ENCODE results near the gene GBF1. TPM values are rescaled to one million over a fixed set of nuclear protein-coding genes. Genes with fewer than 3 reads are reported as not detected.

Gene GBF1
- polyA plus RNA-seq, 3 donors, result 4.2 to 17.4 (median 11.9) TPM

DNA sequence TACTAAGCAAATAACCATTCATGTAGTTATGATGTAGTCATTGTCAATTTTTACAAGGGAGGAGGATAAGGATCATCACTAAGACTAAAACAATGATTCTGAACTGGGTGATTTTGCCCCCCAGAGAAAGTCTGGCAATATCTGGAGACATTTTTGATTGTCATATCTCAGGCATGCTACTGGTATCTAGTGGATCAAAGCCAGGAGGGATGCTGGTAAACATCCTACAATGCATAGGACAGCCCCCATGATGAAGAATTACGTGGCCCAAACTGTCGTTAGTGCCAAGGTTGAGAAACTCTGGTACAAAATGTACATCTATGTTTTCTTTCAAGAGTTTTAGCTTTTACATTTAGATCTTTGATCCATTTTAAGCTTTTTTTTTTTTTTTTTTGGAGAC, 57.3 kb downstream of the GBF1 start:
- Histone ChIP-seq H3K4me3 (replicated peaks in 1 of 3; ENCODE audit: low read depth in 2 of 3, low read length in 3 of 3) (no peak overlapping the region), H4K20me1 (ENCODE audit: insufficient read depth, low read length) (peaks cover 80% of the 10 kb centered on the region), H3K9me3 (replicated peaks in 1 of 2; ENCODE audit: control insufficient read depth in 1 of 2, insufficient read depth in 1 of 2, low read length in 2 of 2) (no peaks in the 10 kb centered on the region), H3K27me3 (ENCODE audit: control insufficient read depth in 2 of 2, insufficient read depth in 2 of 2, low read length in 2 of 2) (no peaks in the 10 kb centered on the region), H3K4me1 (ENCODE audit: control insufficient read depth in 1 of 2, insufficient read depth in 2 of 2, low read length in 2 of 2) (no peaks in the 10 kb centered on the region), H2AFZ (ENCODE audit: insufficient read depth, low read depth, low read length, poor library complexity, severe bottlenecking) (no peak overlapping the region), H3K4me2 (replicated peaks; ENCODE audit: extremely low read depth, low read length, poor library complexity, severe bottlenecking) (no peak overlapping the region), H3K79me2 (ENCODE audit: insufficient read depth, low read length) (peaks cover 61% of the 10 kb centered on the region), H3K36me3 (replicated peaks in 1 of 2; ENCODE audit: control insufficient read depth in 1 of 2, insufficient read depth in 2 of 2, low read length in 2 of 2) (peaks cover 0 to 5% of the 10 kb centered on the region in 2 donors), H3K27ac (ENCODE audit: low read depth in 1 of 2, low read length in 2 of 2) (no peak overlapping the region), H3K9ac (ENCODE audit: insufficient read depth, low read length, poor library complexity, severe bottlenecking) (no peak overlapping the region)
- Mint-ChIP-seq H3K36me3 (peaks cover 4 to 20% of the 10 kb centered on the region in 2 donors), H3K27ac (no peak overlapping the region), H3K27me3 (ENCODE audit: low read depth in 3 of 3) (no peaks in the 10 kb centered on the region), H3K4me1 (peaks cover 10% of the 10 kb centered on the region), H3K9me3 (peaks cover 0 to 2% (median 0%) of the 10 kb centered on the region in 7 donors), H3K4me3 (no peak overlapping the region)
- WGBS (ENCODE audit: insufficient coverage), result no CpG with 5 or more reads among the region's 2 CpGs
- intact Hi-C loops (cut with micrococcal nuclease), result no loop called here
- TF ChIP-seq, protein P1, sequence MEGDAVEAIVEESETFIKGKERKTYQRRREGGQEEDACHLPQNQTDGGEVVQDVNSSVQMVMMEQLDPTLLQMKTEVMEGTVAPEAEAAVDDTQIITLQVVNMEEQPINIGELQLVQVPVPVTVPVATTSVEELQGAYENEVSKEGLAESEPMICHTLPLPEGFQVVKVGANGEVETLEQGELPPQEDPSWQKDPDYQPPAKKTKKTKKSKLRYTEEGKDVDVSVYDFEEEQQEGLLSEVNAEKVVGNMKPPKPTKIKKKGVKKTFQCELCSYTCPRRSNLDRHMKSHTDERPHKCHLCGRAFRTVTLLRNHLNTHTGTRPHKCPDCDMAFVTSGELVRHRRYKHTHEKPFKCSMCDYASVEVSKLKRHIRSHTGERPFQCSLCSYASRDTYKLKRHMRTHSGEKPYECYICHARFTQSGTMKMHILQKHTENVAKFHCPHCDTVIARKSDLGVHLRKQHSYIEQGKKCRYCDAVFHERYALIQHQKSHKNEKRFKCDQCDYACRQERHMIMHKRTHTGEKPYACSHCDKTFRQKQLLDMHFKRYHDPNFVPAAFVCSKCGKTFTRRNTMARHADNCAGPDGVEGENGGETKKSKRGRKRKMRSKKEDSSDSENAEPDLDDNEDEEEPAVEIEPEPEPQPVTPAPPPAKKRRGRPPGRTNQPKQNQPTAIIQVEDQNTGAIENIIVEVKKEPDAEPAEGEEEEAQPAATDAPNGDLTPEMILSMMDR (IDR thresholded peaks at IDR 0.05), result no peak
- DNase-seq, result no peak

DNA sequence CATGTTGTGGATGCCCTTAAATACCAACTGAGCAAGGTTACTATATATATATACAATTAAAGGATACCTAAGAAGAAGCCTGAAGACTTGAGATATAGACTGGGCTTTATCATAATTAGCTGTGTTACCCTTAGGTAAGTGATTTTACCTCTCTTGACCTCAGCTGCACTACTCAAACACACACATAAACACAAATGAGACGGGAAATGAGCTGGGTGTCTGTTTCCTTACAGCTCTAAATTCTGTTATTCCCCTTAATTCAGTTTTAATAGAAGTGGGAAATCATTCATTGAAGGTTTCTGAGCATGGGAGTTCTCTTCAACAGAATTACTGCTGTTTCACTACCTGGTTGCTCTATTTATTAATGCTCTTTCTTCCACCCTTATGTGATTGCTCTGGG, 60.7 kb downstream of the GBF1 start:
- TF ChIP-seq, protein P1 (IDR thresholded peaks at IDR 0.05), result no peak
- H3K36me3 ChIP-seq (replicated peaks in 1 of 2; ENCODE audit: control insufficient read depth in 1 of 2, insufficient read depth in 2 of 2, low read length in 2 of 2), result peaks cover 0 to 5% of the 10 kb centered on the region in 2 donors
- no peak overlapping the region for H3K4me2 ChIP-seq (replicated peaks; ENCODE audit: extremely low read depth, low read length, poor library complexity, severe bottlenecking)
- H3K9me3 ChIP-seq (replicated peaks in 1 of 2; ENCODE audit: control insufficient read depth in 1 of 2, insufficient read depth in 1 of 2, low read length in 2 of 2), result no peaks in the 10 kb centered on the region
- no peak overlapping the region for H3K27ac ChIP-seq (ENCODE audit: low read depth in 1 of 2, low read length in 2 of 2)
- H3K4me1 Mint-ChIP-seq, result peaks cover 7% of the 10 kb centered on the region
- H3K9ac ChIP-seq (ENCODE audit: insufficient read depth, low read length, poor library complexity, severe bottlenecking), result no peak overlapping the region
- H4K20me1 ChIP-seq (ENCODE audit: insufficient read depth, low read length), result peaks cover 82% of the 10 kb centered on the region
- H3K9me3 Mint-ChIP-seq, result peaks cover 0 to 2% (median 0%) of the 10 kb centered on the region in 7 donors
- H2AFZ ChIP-seq (ENCODE audit: insufficient read depth, low read depth, low read length, poor library complexity, severe bottlenecking), result no peak overlapping the region
- no peaks in the 10 kb centered on the region for H3K27me3 ChIP-seq (ENCODE audit: control insufficient read depth in 2 of 2, insufficient read depth in 2 of 2, low read length in 2 of 2)
- H3K36me3 Mint-ChIP-seq, result peaks cover 2 to 20% of the 10 kb centered on the region in 2 donors
- intact Hi-C loops (cut with micrococcal nuclease), result no loop called here
- H3K4me3 Mint-ChIP-seq, result no peak overlapping the region
- H3K27ac Mint-ChIP-seq, result no peak overlapping the region
- H3K27me3 Mint-ChIP-seq (ENCODE audit: low read depth in 3 of 3), result no peaks in the 10 kb centered on the region
- peaks cover 59% of the 10 kb centered on the region for H3K79me2 ChIP-seq (ENCODE audit: insufficient read depth, low read length)
- WGBS (ENCODE audit: insufficient coverage), result no CpG with 5 or more reads among the region's 1 CpG
- no peak overlapping the region for H3K4me3 ChIP-seq (replicated peaks in 1 of 3; ENCODE audit: low read depth in 2 of 3, low read length in 3 of 3)
- no peak for DNase-seq
- H3K4me1 ChIP-seq (ENCODE audit: control insufficient read depth in 1 of 2, insufficient read depth in 2 of 2, low read length in 2 of 2), result no peaks in the 10 kb centered on the region

Data from CD14-positive monocyte (primary cell).